ENCODE measurements around the gene SCARB2.

DNA sequence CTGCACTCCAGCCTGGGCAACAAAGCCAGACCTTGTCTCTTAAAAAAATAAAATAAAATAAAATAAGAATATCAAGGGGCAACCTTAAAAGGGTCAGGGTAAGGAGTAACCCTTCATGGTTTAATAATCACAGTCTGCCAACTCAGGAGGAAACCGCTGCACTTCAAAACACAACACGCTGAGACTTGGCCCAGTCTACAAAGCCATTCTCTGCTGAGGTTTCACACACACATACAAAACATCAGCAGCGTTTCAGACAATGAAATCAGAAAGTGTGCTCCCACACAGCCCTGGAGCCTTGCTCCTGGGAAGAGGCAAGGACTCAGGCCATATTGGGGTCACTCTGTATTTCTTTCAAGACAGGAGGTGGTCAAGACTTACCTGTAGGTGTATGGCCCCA lies 18.3 kb downstream of the SCARB2 start:
- TF ChIP-seq EZH2 (IDR thresholded peaks at IDR 0.05; ENCODE audit: borderline replicate concordance) (no peak), CTCF (IDR thresholded peaks at IDR 0.05; ENCODE audit: poor library complexity) (no peak), EZH2phosphoT487 (IDR thresholded peaks at IDR 0.05; ENCODE audit: low read depth, severe bottlenecking, unreplicated experiment) (no peak)
